Measurements from ENCODE around the gene TRH. TPM values are rescaled to one million over a fixed set of nuclear protein-coding genes. Genes with fewer than 3 reads are reported as not detected.
A peak's percentile ranks its signal among the peaks of the same experiment; 100 is the strongest.
"Not testable (repeated sequence)": the region's sequence is repeated elsewhere in the genome, so short reads cannot be mapped to it uniquely, and the experiment has no call there.

Gene TRH
- total RNA-seq, 1 experiment from 2014 or later: not detected

GRCh38 chr3:129992781-129993180 is 18.3 kb downstream of the TRH start:
- BruUV-seq (replicated peaks): no TSS peak
- H3K36me3 Mint-ChIP-seq (ENCODE audit: insufficient read depth, unreplicated experiment): no peaks in the 10 kb centered on the region
- peaks cover 93% of the 10 kb centered on the region for H3K27me3 Mint-ChIP-seq (ENCODE audit: unreplicated experiment)
- DNase-seq: peak; percentile 32
- H3K27ac Mint-ChIP-seq (ENCODE audit: unreplicated experiment): no peak overlapping the region
- TF ChIP-seq, protein P1, sequence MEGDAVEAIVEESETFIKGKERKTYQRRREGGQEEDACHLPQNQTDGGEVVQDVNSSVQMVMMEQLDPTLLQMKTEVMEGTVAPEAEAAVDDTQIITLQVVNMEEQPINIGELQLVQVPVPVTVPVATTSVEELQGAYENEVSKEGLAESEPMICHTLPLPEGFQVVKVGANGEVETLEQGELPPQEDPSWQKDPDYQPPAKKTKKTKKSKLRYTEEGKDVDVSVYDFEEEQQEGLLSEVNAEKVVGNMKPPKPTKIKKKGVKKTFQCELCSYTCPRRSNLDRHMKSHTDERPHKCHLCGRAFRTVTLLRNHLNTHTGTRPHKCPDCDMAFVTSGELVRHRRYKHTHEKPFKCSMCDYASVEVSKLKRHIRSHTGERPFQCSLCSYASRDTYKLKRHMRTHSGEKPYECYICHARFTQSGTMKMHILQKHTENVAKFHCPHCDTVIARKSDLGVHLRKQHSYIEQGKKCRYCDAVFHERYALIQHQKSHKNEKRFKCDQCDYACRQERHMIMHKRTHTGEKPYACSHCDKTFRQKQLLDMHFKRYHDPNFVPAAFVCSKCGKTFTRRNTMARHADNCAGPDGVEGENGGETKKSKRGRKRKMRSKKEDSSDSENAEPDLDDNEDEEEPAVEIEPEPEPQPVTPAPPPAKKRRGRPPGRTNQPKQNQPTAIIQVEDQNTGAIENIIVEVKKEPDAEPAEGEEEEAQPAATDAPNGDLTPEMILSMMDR (IDR thresholded peaks at IDR 0.05; ENCODE audit: unreplicated experiment): peak; percentile 59
- H3K9me3 Mint-ChIP-seq (ENCODE audit: low read depth, unreplicated experiment): no peaks in the 10 kb centered on the region
- H3K4me1 Mint-ChIP-seq (ENCODE audit: low read depth, unreplicated experiment): no peaks in the 10 kb centered on the region
- CTCF ChIA-PET: interaction anchor here (0.6 to 2.9 kb wide), 4 partner anchors 8 to 1729 kb away, joined by 3 to 13 read pairs (median 6); no protein-coding TSS in a partner anchor
- intact Hi-C loops (cut with micrococcal nuclease; ENCODE audit: unreplicated experiment): no loop called here
- H3K4me3 Mint-ChIP-seq (ENCODE audit: low read depth, unreplicated experiment): no peak overlapping the region

DNA sequence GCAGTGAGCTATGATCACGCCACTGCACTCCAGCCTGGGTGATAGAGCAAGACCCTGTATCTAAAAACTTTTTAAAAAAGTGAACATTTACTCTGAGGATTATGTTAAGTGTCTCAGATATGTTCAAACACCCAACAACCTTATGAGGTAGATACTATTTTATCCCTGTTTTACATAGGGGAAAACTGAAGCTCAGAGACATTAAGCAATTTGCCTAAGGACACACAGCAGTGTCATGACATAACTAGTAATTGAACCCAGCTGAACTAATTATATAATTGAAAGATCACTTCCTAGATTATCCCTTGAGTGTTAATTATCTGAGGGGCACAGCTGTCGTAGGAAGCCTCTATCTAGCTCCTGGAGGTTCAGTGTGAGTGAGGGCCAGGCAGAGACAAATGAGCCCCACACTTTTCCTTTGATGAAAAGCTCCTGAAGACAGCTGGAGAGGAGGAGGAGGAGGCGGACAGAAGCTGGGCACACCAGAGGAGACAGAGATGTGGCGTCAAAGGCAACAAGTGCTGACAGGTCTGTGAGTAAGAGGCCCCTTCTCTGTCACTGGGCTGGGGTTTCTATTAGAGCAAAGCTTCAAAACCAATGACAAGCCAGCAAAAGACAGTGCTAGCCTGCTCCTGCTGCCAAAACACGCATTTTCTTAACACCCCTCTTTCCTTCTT is 20.5 kb downstream of the TRH start:
- TF ChIP-seq, protein P1 (IDR thresholded peaks at IDR 0.05; ENCODE audit: unreplicated experiment): no peak
- peaks cover 75% of the 10 kb centered on the region for H3K27me3 Mint-ChIP-seq (ENCODE audit: unreplicated experiment)
- no peak overlapping the region for H3K27ac Mint-ChIP-seq (ENCODE audit: unreplicated experiment)
- H3K36me3 Mint-ChIP-seq (ENCODE audit: insufficient read depth, unreplicated experiment): no peaks in the 10 kb centered on the region
- no peak overlapping the region for H3K4me3 Mint-ChIP-seq (ENCODE audit: low read depth, unreplicated experiment)
- no peaks in the 10 kb centered on the region for H3K4me1 Mint-ChIP-seq (ENCODE audit: low read depth, unreplicated experiment)
- intact Hi-C loops (cut with micrococcal nuclease; ENCODE audit: unreplicated experiment): no loop called here
- DNase-seq: no peak
- H3K9me3 Mint-ChIP-seq (ENCODE audit: low read depth, unreplicated experiment): no peaks in the 10 kb centered on the region
- CTCF ChIA-PET: interaction anchor here (2.9 kb wide), 1 partner anchor 53 kb away, joined by 13 read pairs; no protein-coding TSS in a partner anchor
- no TSS peak for BruUV-seq (replicated peaks)

DNA sequence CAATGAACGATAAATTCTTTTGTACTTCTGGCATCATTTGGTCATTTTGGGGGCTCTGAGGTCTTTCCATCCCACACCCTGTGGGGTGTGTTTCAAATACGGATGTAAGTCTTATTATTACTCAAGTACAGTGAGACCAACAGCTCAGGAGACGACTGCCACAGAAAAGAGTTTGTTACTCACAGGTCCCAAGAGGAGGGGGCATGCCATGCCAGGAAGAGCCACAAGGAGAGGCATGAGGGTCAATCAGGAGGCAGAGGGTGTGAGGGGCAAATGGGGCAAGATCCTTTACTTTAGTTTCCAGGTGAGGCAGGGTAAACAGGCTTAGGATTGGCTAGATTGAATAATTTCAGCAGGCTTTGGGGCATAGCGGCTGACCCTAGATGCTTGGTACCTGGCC is 21.6 kb downstream of the TRH start:
- peaks cover 72% of the 10 kb centered on the region for H3K27me3 Mint-ChIP-seq (ENCODE audit: unreplicated experiment)
- no peaks in the 10 kb centered on the region for H3K9me3 Mint-ChIP-seq (ENCODE audit: low read depth, unreplicated experiment)
- H3K27ac Mint-ChIP-seq (ENCODE audit: unreplicated experiment): no peak overlapping the region
- no peaks in the 10 kb centered on the region for H3K36me3 Mint-ChIP-seq (ENCODE audit: insufficient read depth, unreplicated experiment)
- intact Hi-C loops (cut with micrococcal nuclease; ENCODE audit: unreplicated experiment): no loop called here
- no peaks in the 10 kb centered on the region for H3K4me1 Mint-ChIP-seq (ENCODE audit: low read depth, unreplicated experiment)
- DNase-seq: no peak
- BruUV-seq (replicated peaks): no TSS peak
- TF ChIP-seq, protein P1 (IDR thresholded peaks at IDR 0.05; ENCODE audit: unreplicated experiment): no peak
- no peak overlapping the region for H3K4me3 Mint-ChIP-seq (ENCODE audit: low read depth, unreplicated experiment)
- CTCF ChIA-PET: no interaction called here

DNA sequence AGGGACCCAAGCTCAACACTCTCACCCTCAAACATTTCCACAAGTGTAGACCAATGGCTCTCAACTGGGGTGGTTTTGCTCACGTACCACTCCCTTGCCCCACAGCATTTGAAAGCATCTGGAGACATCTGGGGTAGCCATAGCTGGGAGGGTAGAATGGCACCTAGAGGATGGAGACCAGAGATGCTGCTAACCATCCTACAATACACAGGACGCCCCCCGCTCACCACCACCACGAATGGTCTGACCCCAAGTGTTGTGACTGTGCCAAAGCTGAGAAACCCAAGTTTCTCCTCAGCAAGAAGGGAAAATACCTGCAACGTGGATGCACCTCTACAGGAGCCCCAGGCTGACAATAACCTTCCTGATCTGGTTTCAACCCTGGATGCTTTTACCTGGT is 24.7 kb downstream of the TRH start:
- BruUV-seq (replicated peaks); CTCF ChIA-PET; DNase-seq; H3K9me3 Mint-ChIP-seq (ENCODE audit: low read depth, unreplicated experiment); H3K4me1 Mint-ChIP-seq (ENCODE audit: low read depth, unreplicated experiment); H3K4me3 Mint-ChIP-seq (ENCODE audit: low read depth, unreplicated experiment); H3K27ac Mint-ChIP-seq (ENCODE audit: unreplicated experiment); intact Hi-C loops (cut with micrococcal nuclease; ENCODE audit: unreplicated experiment): not testable (repeated sequence)
- Mint-ChIP-seq H3K27me3 (ENCODE audit: unreplicated experiment) (peaks cover 72% of the 10 kb centered on the region), H3K36me3 (ENCODE audit: insufficient read depth, unreplicated experiment) (peaks cover 15% of the 10 kb centered on the region)

Measured in Calu3 (cell line).